Ascending aorta (tissue), 2 donors: Measurements from ENCODE around the gene PLCB1. TPM values are rescaled to one million over a fixed set of nuclear protein-coding genes. Genes with fewer than 3 reads are reported as not detected.

Source experiments
- DNase-seq, 2 donors: peaks; one replicate each; pipeline ENCODE4 v3.0.0-alpha.2; 2019; ENCODE audit warnings: low spot score in 2 of 2
- H3K27ac ChIP-seq, 2 donors: fragments of 200-600 bp; sonication (generic); one replicate each; pipeline ENCODE4 v1.5.1; 2016 to 2017; ENCODE audit warnings: mild to moderate bottlenecking in 1 of 2
- H3K27me3 ChIP-seq: fragments of 200-600 bp; sonication (generic); one replicate; pipeline ENCODE4 v1.5.1; 2017
- H3K36me3 ChIP-seq, 2 donors: fragments of 200-600 bp; sonication (generic); one replicate each; pipeline ENCODE4 v1.5.1; 2016
- H3K4me1 ChIP-seq, 2 donors: fragments of 200-600 bp; sonication (generic); one replicate each; pipeline ENCODE4 v1.5.1; 2016 to 2017; ENCODE audit warnings: mild to moderate bottlenecking in 1 of 2
- H3K4me3 ChIP-seq, 2 donors: fragments of 200-600 bp; sonication (generic); one replicate each; pipeline ENCODE4 v1.5.1; 2016 to 2017; ENCODE audit warnings: mild to moderate bottlenecking in 1 of 2
- H3K9me3 ChIP-seq, 2 donors: fragments of 200-600 bp; sonication (generic); one replicate each; pipeline ENCODE4 v1.5.1; 2016
- intact Hi-C: fragments of 100-400 bp; cut with DNase I; formaldehyde crosslinking; loops from one replicate; pipeline ENCODE4 v1.15.1; 2023
- total RNA-seq: library from RNA; depleted of rRNA; stranded (reverse); fragments of >200 nt; gene quantifications from one replicate; pipeline ENCODE4 v1.1.0, GENCODE V29; 2016
- TF ChIP-seq, protein P1 (sequence below), 3 experiments: fragments of 200-600 bp in 2 of 3; fragments of 450-650 bp in 1 of 3; sonication (generic) in 2 of 3; IDR thresholded peaks; one replicate each; pipeline ENCODE4 v1.5.1; 2016 to 2019; ENCODE audit warnings: antibody characterized with exemption in 3 of 3, mild to moderate bottlenecking in 1 of 3, moderate library complexity in 1 of 3

PLCB1 gene
- total RNA-seq, 1 donor from 2014 or later: 22.9 TPM

DNA sequence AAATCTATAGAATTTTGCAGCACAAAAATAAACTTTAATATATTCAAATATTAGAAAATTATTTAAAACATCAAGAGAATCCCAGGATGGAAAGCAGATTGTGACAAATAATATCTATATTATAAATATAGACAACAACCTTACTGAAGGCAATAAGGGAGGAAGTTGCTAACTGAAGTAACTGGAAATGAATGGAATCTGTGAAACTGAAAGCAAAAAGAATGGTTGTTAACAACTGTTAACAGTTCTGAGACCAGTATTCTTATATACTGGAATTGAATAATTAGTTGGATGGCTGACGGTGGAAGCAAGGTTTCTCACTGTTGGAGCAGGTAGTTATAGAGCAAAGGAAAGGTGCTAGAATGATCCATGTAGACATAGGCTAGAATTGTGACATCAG is 220.4 kb downstream of the PLCB1 start:
- no peaks in the 10 kb centered on the region for H3K4me1 ChIP-seq

GRCh38 chr20:8353512-8353911 is 221.4 kb downstream of the PLCB1 start:
- Histone ChIP-seq H3K27me3 (no peaks in the 10 kb centered on the region), H3K36me3 (no peaks in the 10 kb centered on the region), H3K4me1 (no peaks in the 10 kb centered on the region), H3K9me3 (no peaks in the 10 kb centered on the region), H3K4me3 (no peak overlapping the region), H3K27ac (no peak overlapping the region)
- DNase-seq: no peak
- TF ChIP-seq, protein P1, sequence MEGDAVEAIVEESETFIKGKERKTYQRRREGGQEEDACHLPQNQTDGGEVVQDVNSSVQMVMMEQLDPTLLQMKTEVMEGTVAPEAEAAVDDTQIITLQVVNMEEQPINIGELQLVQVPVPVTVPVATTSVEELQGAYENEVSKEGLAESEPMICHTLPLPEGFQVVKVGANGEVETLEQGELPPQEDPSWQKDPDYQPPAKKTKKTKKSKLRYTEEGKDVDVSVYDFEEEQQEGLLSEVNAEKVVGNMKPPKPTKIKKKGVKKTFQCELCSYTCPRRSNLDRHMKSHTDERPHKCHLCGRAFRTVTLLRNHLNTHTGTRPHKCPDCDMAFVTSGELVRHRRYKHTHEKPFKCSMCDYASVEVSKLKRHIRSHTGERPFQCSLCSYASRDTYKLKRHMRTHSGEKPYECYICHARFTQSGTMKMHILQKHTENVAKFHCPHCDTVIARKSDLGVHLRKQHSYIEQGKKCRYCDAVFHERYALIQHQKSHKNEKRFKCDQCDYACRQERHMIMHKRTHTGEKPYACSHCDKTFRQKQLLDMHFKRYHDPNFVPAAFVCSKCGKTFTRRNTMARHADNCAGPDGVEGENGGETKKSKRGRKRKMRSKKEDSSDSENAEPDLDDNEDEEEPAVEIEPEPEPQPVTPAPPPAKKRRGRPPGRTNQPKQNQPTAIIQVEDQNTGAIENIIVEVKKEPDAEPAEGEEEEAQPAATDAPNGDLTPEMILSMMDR (IDR thresholded peaks at IDR 0.05): no peak
- intact Hi-C loops: no loop called here

More for the DNA sequence above, 220.4 kb downstream of the PLCB1 start:
- Histone ChIP-seq H3K36me3 (no peaks in the 10 kb centered on the region), H3K27me3 (no peaks in the 10 kb centered on the region), H3K4me3 (no peak overlapping the region), H3K9me3 (no peaks in the 10 kb centered on the region), H3K27ac (no peak overlapping the region)
- TF ChIP-seq, protein P1 (IDR thresholded peaks at IDR 0.05): no peak
- no peak for DNase-seq
- intact Hi-C loops: no loop called here

- Histone ChIP-seq H3K4me1 (no peaks in the 10 kb centered on the region), H3K27me3 (no peaks in the 10 kb centered on the region), H3K36me3 (no peaks in the 10 kb centered on the region), H3K27ac (no peak overlapping the region), H3K9me3 (no peaks in the 10 kb centered on the region), H3K4me3 (no peak overlapping the region)
- TF ChIP-seq, protein P1 (IDR thresholded peaks at IDR 0.05): no peak
- DNase-seq: no peak
- intact Hi-C loops: no loop called here
Observed at GRCh38 chr20:8355453-8355852, 223.4 kb downstream of the PLCB1 start.

DNA sequence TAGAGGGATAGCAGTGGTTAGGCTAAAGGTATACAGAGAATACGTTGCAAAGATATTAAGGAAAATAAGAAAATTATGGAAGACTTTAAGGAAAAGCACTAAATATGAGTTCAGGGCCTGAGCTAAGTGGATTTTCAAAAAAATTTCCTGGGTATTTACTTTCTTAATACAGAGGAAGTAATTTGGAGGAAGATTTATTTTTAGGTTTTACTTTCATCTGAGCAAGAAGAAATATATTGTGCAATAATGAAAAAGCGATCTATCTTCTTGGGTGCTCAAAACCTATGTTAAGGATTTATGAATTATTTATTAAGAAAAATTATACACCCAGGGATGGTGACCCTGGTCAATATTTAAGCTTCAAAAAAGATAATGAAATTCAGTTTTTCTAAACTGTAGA is 224.7 kb downstream of the PLCB1 start:
- Histone ChIP-seq H3K27me3 (no peaks in the 10 kb centered on the region), H3K4me3 (no peak overlapping the region), H3K36me3 (no peaks in the 10 kb centered on the region), H3K9me3 (no peaks in the 10 kb centered on the region), H3K4me1 (no peaks in the 10 kb centered on the region), H3K27ac (no peak overlapping the region)
- DNase-seq: no peak
- intact Hi-C loops: no loop called here
- TF ChIP-seq, protein P1 (IDR thresholded peaks at IDR 0.05): no peak

DNA sequence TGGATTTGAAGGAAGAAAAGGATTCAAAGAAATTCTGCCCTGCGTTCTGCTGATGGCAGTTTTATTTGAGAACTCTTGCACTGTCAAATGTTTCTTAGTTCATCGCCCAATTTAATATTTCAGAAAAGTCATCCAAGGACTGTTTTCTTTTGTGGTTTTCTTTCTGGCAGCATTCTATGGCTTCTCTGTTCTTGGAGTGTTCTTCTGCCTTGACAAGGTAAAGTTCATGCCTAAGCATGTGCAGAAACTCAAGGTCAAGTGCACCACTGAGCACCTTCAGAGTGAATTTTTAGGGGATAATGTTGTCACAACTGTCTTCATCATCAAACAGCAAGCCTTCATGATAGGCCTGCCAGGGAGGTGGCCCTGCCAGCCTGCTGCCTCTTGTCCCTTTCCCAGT is 225.6 kb downstream of the PLCB1 start:
- Histone ChIP-seq H3K27me3 (no peaks in the 10 kb centered on the region), H3K9me3 (no peaks in the 10 kb centered on the region), H3K4me3 (no peak overlapping the region), H3K27ac (no peak overlapping the region), H3K4me1 (no peaks in the 10 kb centered on the region), H3K36me3 (no peaks in the 10 kb centered on the region)
- intact Hi-C loops: no loop called here
- no peak for DNase-seq
- TF ChIP-seq, protein P1 (IDR thresholded peaks at IDR 0.05): no peak

- Histone ChIP-seq H3K4me1 (no peaks in the 10 kb centered on the region), H3K9me3 (no peaks in the 10 kb centered on the region), H3K36me3 (no peaks in the 10 kb centered on the region), H3K4me3 (no peak overlapping the region), H3K27me3 (no peaks in the 10 kb centered on the region), H3K27ac (no peak overlapping the region)
- TF ChIP-seq, protein P1 (IDR thresholded peaks at IDR 0.05): no peak
- DNase-seq: no peak
- intact Hi-C loops: no loop called here
Observed at GRCh38 chr20:8360035-8360434, 228.0 kb downstream of the PLCB1 start.
